SK-N-SH treated with all-trans-retinoic acid at 6 μM for 48 hours (cell line): ENCODE data around the gene VPS11.

Experiments used
- ATAC-seq: fragments of 200-7000 bp; cut with Tn5 transposase; 3 replicates; pipeline ENCODE4 v1.9.1; 2020; ENCODE audit warnings: mild to moderate bottlenecking, moderate library complexity
- ARNTL ChIP-seq: fragments of 450-650 bp; formaldehyde crosslinking; IDR thresholded peaks from 2 replicates; pipeline ENCODE4 v1.5.0; 2020; ENCODE audit warnings: low read depth, mild to moderate bottlenecking, moderate library complexity, borderline replicate concordance
- BACH2 ChIP-seq: fragments of 250-450 bp; sonication (Bioruptor Pico); IDR thresholded peaks from 2 replicates; pipeline ENCODE4 v1.9.0; 2021; ENCODE audit warnings: mild to moderate bottlenecking, borderline replicate concordance
- CREB5 ChIP-seq: fragments of 250-450 bp; sonication (Bioruptor Pico); IDR thresholded peaks from 2 replicates; pipeline ENCODE4 v1.5.1; 2020; ENCODE audit warnings: low read depth, mild to moderate bottlenecking, moderate library complexity
- CSDC2 ChIP-seq: fragments of 250-450 bp; sonication (Bioruptor Pico); IDR thresholded peaks from 2 replicates; pipeline ENCODE4 v1.5.0; 2020; ENCODE audit warnings: mild to moderate bottlenecking, moderate library complexity
- ESRRG ChIP-seq: fragments of 250-450 bp; sonication (Bioruptor Pico); IDR thresholded peaks from 2 replicates; pipeline ENCODE4 v1.6.1; 2021; ENCODE audit warnings: mild to moderate bottlenecking
- GLIS3 ChIP-seq: fragments of 250-450 bp; sonication (Bioruptor Pico); IDR thresholded peaks from 2 replicates; pipeline ENCODE4 v1.5.0; 2020; ENCODE audit warnings: mild to moderate bottlenecking, moderate library complexity
- ISL1 ChIP-seq: fragments of 250-450 bp; sonication (Bioruptor Pico); IDR thresholded peaks from 2 replicates; pipeline ENCODE4 v2.1.2; 2022; ENCODE audit warnings: mild to moderate bottlenecking, moderate library complexity
- POU6F1 ChIP-seq: fragments of 250-450 bp; sonication (Bioruptor Pico); IDR thresholded peaks from 2 replicates; pipeline ENCODE4 v1.8.0; 2021; ENCODE audit warnings: low read depth, mild to moderate bottlenecking, moderate library complexity, borderline replicate concordance
- PPARA ChIP-seq: fragments of 250-450 bp; sonication (Bioruptor Pico); IDR thresholded peaks from 2 replicates; pipeline ENCODE4 v1.5.0; 2020; ENCODE audit warnings: mild to moderate bottlenecking, borderline replicate concordance
- RARB ChIP-seq: fragments of 250-450 bp; sonication (Bioruptor Pico); IDR thresholded peaks from 2 replicates; pipeline ENCODE4 v1.8.0; 2021; ENCODE audit warnings: mild to moderate bottlenecking, moderate library complexity
- SNAI2 ChIP-seq: fragments of 250-450 bp; sonication (Bioruptor Pico); IDR thresholded peaks from 2 replicates; pipeline ENCODE4 v1.5.0; 2020; ENCODE audit warnings: mild to moderate bottlenecking, moderate library complexity
- TCF4 ChIP-seq: fragments of 250-450 bp; sonication (Bioruptor Pico); IDR thresholded peaks from 2 replicates; pipeline ENCODE4 v1.8.0; 2021; ENCODE audit warnings: mild to moderate bottlenecking, moderate library complexity, borderline replicate concordance
- TOX ChIP-seq: fragments of 250-450 bp; sonication (Bioruptor Pico); IDR thresholded peaks from 2 replicates; pipeline ENCODE4 v1.8.0; 2021; ENCODE audit warnings: mild to moderate bottlenecking, moderate library complexity, borderline replicate concordance
- TSHZ2 ChIP-seq: fragments of 250-450 bp; sonication (Bioruptor Pico); IDR thresholded peaks from 2 replicates; pipeline ENCODE4 v1.5.0; 2020; ENCODE audit warnings: mild to moderate bottlenecking, moderate library complexity
- ZC3H10 ChIP-seq: fragments of 250-450 bp; sonication (Bioruptor Pico); IDR thresholded peaks from 2 replicates; pipeline ENCODE4 v1.5.1; 2021; ENCODE audit warnings: mild to moderate bottlenecking, moderate library complexity
- ZFP30 ChIP-seq: fragments of 450-650 bp; formaldehyde crosslinking; IDR thresholded peaks from 2 replicates; pipeline ENCODE4 v1.5.0; 2022; ENCODE audit warnings: mild to moderate bottlenecking, moderate library complexity
- ZNF565 ChIP-seq: fragments of 450-650 bp; formaldehyde crosslinking; conservative IDR thresholded peaks from 2 replicates; pipeline ENCODE4 v1.5.0; 2020; ENCODE audit warnings: low read depth, mild to moderate bottlenecking, moderate library complexity
- ZNF70 ChIP-seq: fragments of 450-650 bp; formaldehyde crosslinking; IDR thresholded peaks from 2 replicates; pipeline ENCODE4 v1.5.0; 2020; ENCODE audit warnings: mild to moderate bottlenecking, moderate library complexity
- ZNF8 ChIP-seq: fragments of 450-650 bp; formaldehyde crosslinking; IDR thresholded peaks from 2 replicates; pipeline ENCODE4 v1.5.0; 2020; ENCODE audit warnings: mild to moderate bottlenecking, moderate library complexity

VPS11 gene

DNA sequence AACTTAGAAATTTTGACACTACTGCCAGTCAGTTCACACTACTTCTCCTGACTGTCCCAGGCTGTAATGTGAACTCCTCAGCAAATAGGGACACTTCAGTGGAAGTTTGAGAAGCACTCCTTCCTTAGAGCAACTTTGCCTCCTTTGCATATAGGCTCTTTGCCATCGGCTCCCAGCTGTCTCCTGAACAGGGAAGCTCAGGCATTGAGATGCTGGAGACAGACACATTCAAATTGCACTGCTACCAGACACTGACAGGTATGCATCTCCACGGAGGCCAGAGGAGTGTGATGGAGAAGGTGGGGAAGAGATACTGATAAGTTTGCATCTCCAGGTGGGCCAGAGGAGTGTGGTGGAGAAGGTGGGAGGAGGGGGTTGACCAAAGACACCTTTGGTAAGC is 47.6 kb upstream of the VPS11 start:
- no peak for TF ChIP-seq BACH2 (CRISPR knock-in tag)
- TF ChIP-seq POU6F1 (CRISPR knock-in tag), result no peak
- no peak for TF ChIP-seq ESRRG (CRISPR knock-in tag)
- no peak for TF ChIP-seq ZNF70 (CRISPR knock-in tag)
- TF ChIP-seq TSHZ2 (CRISPR knock-in tag), result no peak
- TF ChIP-seq PPARA (CRISPR knock-in tag), result no peak
- TF ChIP-seq CSDC2 (CRISPR knock-in tag), result no peak
- TF ChIP-seq ISL1 (CRISPR knock-in tag), result no peak
- no peak for TF ChIP-seq RARB (CRISPR knock-in tag)
- TF ChIP-seq ZNF565 (CRISPR knock-in tag), result no peak
- TF ChIP-seq SNAI2 (CRISPR knock-in tag), result no peak
- no peak for TF ChIP-seq ZFP30 (CRISPR knock-in tag)
- no peak for ATAC-seq

DNA sequence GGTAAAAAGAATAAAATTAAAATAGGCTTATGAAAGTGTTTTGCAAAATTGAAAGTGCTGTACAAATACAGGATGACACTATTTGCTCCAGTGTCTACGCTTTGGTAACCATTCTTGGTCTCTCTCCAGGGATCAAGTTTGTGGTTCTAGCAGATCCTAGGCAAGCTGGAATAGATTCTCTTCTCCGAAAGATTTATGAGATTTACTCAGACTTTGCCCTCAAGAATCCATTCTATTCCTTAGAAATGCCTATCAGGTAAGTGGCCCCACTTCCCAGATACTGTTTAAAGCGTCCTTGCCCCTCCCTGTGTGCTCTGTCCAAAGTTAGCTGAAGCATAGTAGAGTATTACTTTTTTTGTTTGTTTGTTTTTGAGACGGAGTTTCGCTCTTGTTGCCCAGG is 46.0 kb upstream of the VPS11 start:
- TF ChIP-seq CREB5 (no peak), CSDC2 (CRISPR knock-in tag) (no peak), TCF4 (no peak), PPARA (CRISPR knock-in tag) (no peak), TSHZ2 (CRISPR knock-in tag) (no peak), ZC3H10 (no peak), ZFP30 (CRISPR knock-in tag) (no peak), ISL1 (CRISPR knock-in tag) (no peak), RARB (CRISPR knock-in tag) (no peak), ZNF565 (CRISPR knock-in tag) (no peak)
- no peak for ATAC-seq

DNA sequence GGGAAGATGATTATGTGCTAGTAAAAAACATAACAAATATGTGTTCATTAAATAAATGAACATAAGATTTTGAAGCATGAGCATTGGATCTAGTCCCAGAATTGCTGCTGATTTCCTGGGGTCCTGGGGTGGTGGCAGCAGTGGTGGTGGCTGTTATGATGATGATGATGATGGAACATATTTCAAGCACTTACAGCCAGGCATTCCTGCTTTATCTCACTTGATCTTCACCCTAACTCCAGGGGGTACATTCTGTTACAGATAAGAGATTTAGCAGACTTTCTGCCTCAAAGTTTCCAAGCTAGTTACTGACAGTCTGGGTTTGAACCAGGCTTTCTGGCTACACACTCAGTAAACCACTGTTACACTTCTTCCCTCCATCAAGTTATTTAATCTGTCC is 43.9 kb upstream of the VPS11 start:
- no peak for ATAC-seq
- no peak for TF ChIP-seq GLIS3 (CRISPR knock-in tag)
- no peak for TF ChIP-seq SNAI2 (CRISPR knock-in tag)

DNA sequence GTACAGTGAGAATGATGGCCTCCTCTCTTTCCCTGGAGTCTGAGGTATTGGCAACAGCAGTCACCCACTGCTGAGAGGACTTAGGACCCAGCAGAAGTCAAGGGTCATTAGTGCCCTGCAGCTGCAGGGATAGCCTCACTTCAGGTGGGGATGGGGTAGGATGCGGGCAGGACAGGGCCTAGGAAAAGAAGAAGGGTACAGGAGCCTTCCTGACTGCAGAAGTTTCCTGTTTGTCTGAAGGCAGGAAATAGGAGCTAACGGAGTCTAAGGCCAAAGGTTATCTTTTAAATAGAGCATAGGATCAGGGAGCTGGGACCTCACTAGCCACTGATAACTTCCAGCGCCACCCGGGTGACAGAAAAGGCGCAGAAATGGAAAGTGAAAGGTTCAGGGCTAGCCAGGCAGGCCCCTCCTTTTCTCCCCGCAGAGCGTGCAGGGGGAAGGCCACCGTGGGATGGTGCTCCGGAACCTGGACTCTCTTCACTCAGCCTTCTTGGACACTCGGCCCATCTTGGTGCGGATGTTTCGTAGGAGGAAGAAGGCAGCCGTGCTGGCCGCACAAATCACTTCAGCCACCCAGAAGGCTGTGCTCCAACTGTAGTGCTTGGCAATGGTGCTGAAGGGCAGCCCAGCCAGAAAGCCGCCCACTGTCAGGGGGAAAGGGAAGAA is 43.1 kb upstream of the VPS11 start:
- no peak for ATAC-seq
- no peak for TF ChIP-seq ZNF8
- no peak for TF ChIP-seq ZNF565 (CRISPR knock-in tag)
- TF ChIP-seq, all 23 proteins: peak for 0

- TF ChIP-seq TOX (CRISPR knock-in tag), result no peak
- no peak for TF ChIP-seq ISL1 (CRISPR knock-in tag)
- TF ChIP-seq SNAI2 (CRISPR knock-in tag), result no peak
- no peak for TF ChIP-seq ARNTL (CRISPR knock-in tag)
- no peak for TF ChIP-seq ZNF565 (CRISPR knock-in tag)
- no peak for ATAC-seq
Observed at GRCh38 chr11:119025099-119025473, 42.5 kb upstream of the VPS11 start.
